Astrocyte (in vitro differentiated cells and primary cell): Measurements from ENCODE around the gene SIDT2. TPM values are rescaled to one million over a fixed set of nuclear protein-coding genes. Genes with fewer than 3 reads are reported as not detected.

Source experiments
- DNase-seq: peaks from one replicate; pipeline ENCODE4 v3.0.0-alpha.2; 2010; ENCODE audit warnings: low read depth
- FAIRE-seq: peaks from 2 replicates; lab custom pipeline; 2011; peaks lifted over from hg19 to GRCh38; lab: Jason Lieb, UNC
- H2AFZ ChIP-seq: 2 replicates; pipeline ENCODE4 v1.6.0; 2012; ENCODE audit warnings: low read depth, low read length, inconsistent platforms
- H3K27ac ChIP-seq: 2 replicates; pipeline ENCODE4 v1.5.1; 2011; ENCODE audit warnings: low read depth, low read length, inconsistent platforms
- H3K27me3 ChIP-seq: 2 replicates; pipeline ENCODE4 v1.6.0; 2011; ENCODE audit warnings: low read length, inconsistent platforms; ENCODE audit not compliant: insufficient read depth
- H3K36me3 ChIP-seq: 2 replicates; pipeline ENCODE4 v1.5.1; 2011; ENCODE audit warnings: low read length, inconsistent platforms; ENCODE audit not compliant: insufficient read depth
- H3K4me1 ChIP-seq: 2 replicates; pipeline ENCODE4 v1.5.1; 2011; ENCODE audit warnings: low read length, inconsistent platforms; ENCODE audit not compliant: insufficient read depth
- H3K4me2 ChIP-seq: 2 replicates; pipeline ENCODE4 v1.6.0; 2012; ENCODE audit warnings: low read length, inconsistent platforms
- H3K4me3 ChIP-seq: 2 replicates; pipeline ENCODE4 v1.5.1; 2011; ENCODE audit warnings: low read depth, mild to moderate bottlenecking, low read length, inconsistent platforms; ENCODE audit not compliant: insufficient read depth
- H3K79me2 ChIP-seq: 2 replicates; pipeline ENCODE4 v1.6.0; 2012; ENCODE audit warnings: mild to moderate bottlenecking, low read length, inconsistent platforms; ENCODE audit not compliant: insufficient read depth
- H3K9ac ChIP-seq: 2 replicates; pipeline ENCODE4 v1.6.0; 2012; ENCODE audit warnings: mild to moderate bottlenecking, low read length, inconsistent platforms
- H3K9me3 ChIP-seq: 2 replicates; pipeline ENCODE4 v1.5.1; 2012; ENCODE audit warnings: low read depth, mild to moderate bottlenecking, low read length, inconsistent platforms; ENCODE audit not compliant: insufficient read depth
- H4K20me1 ChIP-seq: 2 replicates; pipeline ENCODE4 v1.6.0; 2012; ENCODE audit warnings: low read length, inconsistent platforms; ENCODE audit not compliant: insufficient read depth
- H3K27ac Mint-ChIP-seq: one replicate; pipeline ENCODE4 v1.8.0; 2021; ENCODE audit warnings: mild to moderate bottlenecking, mixed read lengths; ENCODE audit not compliant: unreplicated experiment
- H3K27me3 Mint-ChIP-seq: one replicate; pipeline ENCODE4 v1.8.0; 2021; ENCODE audit warnings: low read depth, mixed read lengths; ENCODE audit not compliant: unreplicated experiment
- H3K36me3 Mint-ChIP-seq: one replicate; pipeline ENCODE4 v1.8.0; 2021; ENCODE audit warnings: low read depth, mixed read lengths; ENCODE audit not compliant: unreplicated experiment
- H3K4me1 Mint-ChIP-seq: one replicate; pipeline ENCODE4 v1.8.0; 2021; ENCODE audit warnings: low read depth, mixed read lengths; ENCODE audit not compliant: unreplicated experiment
- H3K4me3 Mint-ChIP-seq: one replicate; pipeline ENCODE4 v1.8.0; 2021; ENCODE audit warnings: mild to moderate bottlenecking, moderate library complexity, mixed read lengths; ENCODE audit not compliant: unreplicated experiment
- H3K9me3 Mint-ChIP-seq: one replicate; pipeline ENCODE4 v1.8.0; 2021; ENCODE audit warnings: mild to moderate bottlenecking, mixed read lengths; ENCODE audit not compliant: unreplicated experiment
- EZH2 ChIP-seq: IDR thresholded peaks from 2 replicates; pipeline ENCODE4 v1.6.1; 2012; ENCODE audit warnings: mild to moderate bottlenecking, low read length, inconsistent platforms; ENCODE audit not compliant: insufficient read depth
- total RNA-seq: library from RNA; stranded (reverse); gene quantifications from 2 replicates; pipeline ENCODE4 v1.2.1, GENCODE V29; 2021
- TF ChIP-seq, protein P1 (sequence below): IDR thresholded peaks from 2 replicates; pipeline ENCODE4 v1.5.1; 2011; ENCODE audit warnings: low read depth, mild to moderate bottlenecking, inconsistent platforms, low read length, moderate library complexity; ENCODE audit not compliant: insufficient read depth

SIDT2 gene
- total RNA-seq, 1 donor from 2014 or later = 55.8 TPM

DNA sequence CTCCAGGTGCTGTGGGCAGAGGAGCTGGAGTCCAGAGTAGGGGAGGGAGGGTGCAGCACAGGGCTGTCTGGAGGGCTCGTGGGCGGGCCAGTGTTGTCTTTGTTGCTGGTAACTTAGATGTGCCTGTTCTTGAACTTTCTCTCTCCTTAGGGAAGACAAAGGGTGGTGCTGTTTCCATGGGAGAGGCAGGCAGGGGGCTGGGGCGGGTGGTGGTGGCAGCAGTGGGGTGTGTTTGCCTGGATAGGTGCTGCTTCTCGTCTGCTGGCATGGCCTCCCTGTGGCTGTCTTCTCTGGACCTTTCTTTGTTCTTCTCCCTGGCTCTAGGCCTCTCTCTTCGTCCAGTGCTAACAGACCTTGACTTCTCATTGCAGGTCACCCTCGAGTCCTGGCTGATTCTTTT, 8.5 kb downstream of the SIDT2 start:
- peaks cover 34% of the 10 kb centered on the region for H3K36me3 Mint-ChIP-seq

DNA sequence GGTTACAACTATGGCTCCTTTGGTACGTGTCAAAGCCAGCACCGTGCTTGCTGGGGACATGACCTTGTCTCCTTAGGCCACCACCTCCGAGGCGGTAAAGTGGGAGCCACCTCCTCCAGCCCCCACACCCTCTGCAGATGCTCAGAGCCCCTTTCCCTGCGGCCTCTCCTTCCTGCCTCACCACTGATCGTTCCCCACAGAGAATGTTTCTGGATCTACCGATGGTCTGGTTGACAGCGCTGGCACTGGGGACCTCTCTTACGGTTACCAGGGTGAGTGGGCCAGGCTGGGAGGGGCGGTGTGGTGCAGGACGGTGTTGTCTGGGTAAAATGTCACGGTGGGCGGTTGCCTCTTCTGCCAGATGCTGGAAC, 8.9 kb downstream of the SIDT2 start:
- peaks cover 14% of the 10 kb centered on the region for H3K36me3 ChIP-seq
- Mint-ChIP-seq H3K4me3 (peak overlapping the region; percentile 20), H3K27ac (peak overlapping the region; percentile 41), H3K4me1 (peaks cover 3% of the 10 kb centered on the region), H3K36me3 (peaks cover 34% of the 10 kb centered on the region), H3K9me3 (no peaks in the 10 kb centered on the region), H3K27me3 (no peaks in the 10 kb centered on the region)
- DNase-seq (no peak), FAIRE-seq (no peak)
- no peak overlapping the region for H3K27ac ChIP-seq
- no peak overlapping the region for H3K4me2 ChIP-seq
- H3K9me3 ChIP-seq = no peaks in the 10 kb centered on the region
- no peaks in the 10 kb centered on the region for H3K4me1 ChIP-seq
- no peaks in the 10 kb centered on the region for H3K27me3 ChIP-seq
- no peak overlapping the region for H3K4me3 ChIP-seq
- TF ChIP-seq, protein P1, sequence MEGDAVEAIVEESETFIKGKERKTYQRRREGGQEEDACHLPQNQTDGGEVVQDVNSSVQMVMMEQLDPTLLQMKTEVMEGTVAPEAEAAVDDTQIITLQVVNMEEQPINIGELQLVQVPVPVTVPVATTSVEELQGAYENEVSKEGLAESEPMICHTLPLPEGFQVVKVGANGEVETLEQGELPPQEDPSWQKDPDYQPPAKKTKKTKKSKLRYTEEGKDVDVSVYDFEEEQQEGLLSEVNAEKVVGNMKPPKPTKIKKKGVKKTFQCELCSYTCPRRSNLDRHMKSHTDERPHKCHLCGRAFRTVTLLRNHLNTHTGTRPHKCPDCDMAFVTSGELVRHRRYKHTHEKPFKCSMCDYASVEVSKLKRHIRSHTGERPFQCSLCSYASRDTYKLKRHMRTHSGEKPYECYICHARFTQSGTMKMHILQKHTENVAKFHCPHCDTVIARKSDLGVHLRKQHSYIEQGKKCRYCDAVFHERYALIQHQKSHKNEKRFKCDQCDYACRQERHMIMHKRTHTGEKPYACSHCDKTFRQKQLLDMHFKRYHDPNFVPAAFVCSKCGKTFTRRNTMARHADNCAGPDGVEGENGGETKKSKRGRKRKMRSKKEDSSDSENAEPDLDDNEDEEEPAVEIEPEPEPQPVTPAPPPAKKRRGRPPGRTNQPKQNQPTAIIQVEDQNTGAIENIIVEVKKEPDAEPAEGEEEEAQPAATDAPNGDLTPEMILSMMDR = no peak
- no peak for TF ChIP-seq EZH2
- H2AFZ ChIP-seq = no peak overlapping the region
- no peak overlapping the region for H3K9ac ChIP-seq
- H4K20me1 ChIP-seq = no peaks in the 10 kb centered on the region
- H3K79me2 ChIP-seq = no peaks in the 10 kb centered on the region

More for the DNA sequence above, 8.5 kb downstream of the SIDT2 start:
- Mint-ChIP-seq H3K4me1 (peaks cover 3% of the 10 kb centered on the region), H3K9me3 (no peaks in the 10 kb centered on the region), H3K4me3 (peak overlapping the region; percentile 20), H3K27ac (peak overlapping the region; percentile 41), H3K27me3 (no peaks in the 10 kb centered on the region)
- Histone ChIP-seq H3K4me1 (no peaks in the 10 kb centered on the region), H3K9ac (no peak overlapping the region), H3K79me2 (no peaks in the 10 kb centered on the region), H3K27me3 (no peaks in the 10 kb centered on the region), H3K36me3 (peaks cover 18% of the 10 kb centered on the region), H3K4me3 (no peak overlapping the region), H3K4me2 (no peak overlapping the region), H3K27ac (no peak overlapping the region), H2AFZ (no peak overlapping the region), H4K20me1 (no peaks in the 10 kb centered on the region), H3K9me3 (no peaks in the 10 kb centered on the region)
- no peak for FAIRE-seq
- TF ChIP-seq, protein P1 = no peak
- no peak for TF ChIP-seq EZH2
- no peak for DNase-seq

- TF ChIP-seq, protein P1 = no peak
- TF ChIP-seq EZH2 = no peak
- H3K9me3 Mint-ChIP-seq = no peaks in the 10 kb centered on the region
- Histone ChIP-seq H3K4me1 (no peaks in the 10 kb centered on the region), H3K27me3 (no peaks in the 10 kb centered on the region), H3K36me3 (peaks cover 16% of the 10 kb centered on the region), H2AFZ (no peak overlapping the region), H3K9ac (no peak overlapping the region), H3K9me3 (no peaks in the 10 kb centered on the region), H3K4me2 (no peak overlapping the region), H4K20me1 (no peaks in the 10 kb centered on the region), H3K27ac (no peak overlapping the region), H3K79me2 (no peaks in the 10 kb centered on the region), H3K4me3 (no peak overlapping the region)
- peaks cover 3% of the 10 kb centered on the region for H3K4me1 Mint-ChIP-seq
- H3K4me3 Mint-ChIP-seq = no peak overlapping the region
- H3K27ac Mint-ChIP-seq = no peak overlapping the region
- no peaks in the 10 kb centered on the region for H3K27me3 Mint-ChIP-seq
- H3K36me3 Mint-ChIP-seq = peaks cover 37% of the 10 kb centered on the region
- FAIRE-seq (no peak), DNase-seq (no peak)
These were observed 9.4 kb downstream of the SIDT2 start for GRCh38 chr11:117187799-117188481.
